HL-60 (cell line): ENCODE results near the gene COL9A1.

Experiments used
- DNase-seq, 2 experiments: peaks; one replicate each; pipeline ENCODE4 v3.0.0-alpha.2; 2010 to 2020; ENCODE audit warnings: low read depth in 1 of 2, low spot score in 1 of 2
- H3K27ac ChIP-seq: fragments of 250-450 bp; sonication (Bioruptor Pico); replicated peaks from 2 replicates; pipeline ENCODE4 v1.5.1; 2020; ENCODE audit warnings: mild to moderate bottlenecking, moderate library complexity
- H3K27me3 ChIP-seq: fragments of 250-450 bp; sonication (Bioruptor Pico); 2 replicates; pipeline ENCODE4 v1.5.1; 2021; ENCODE audit warnings: mild to moderate bottlenecking, moderate library complexity; ENCODE audit not compliant: insufficient read depth, poor library complexity, severe bottlenecking
- H3K4me3 ChIP-seq: replicated peaks from 2 replicates; pipeline ENCODE4 v1.5.1; 2011; ENCODE audit warnings: mild to moderate bottlenecking, control low read depth, low read length; ENCODE audit not compliant: insufficient read depth
- GABPA ChIP-seq: IDR thresholded peaks from 2 replicates; pipeline ENCODE4 v1.6.1; 2012; ENCODE audit warnings: low read depth
- POLR2AphosphoS5 ChIP-seq: IDR thresholded peaks from 2 replicates; pipeline ENCODE4 v1.6.1; 2012; ENCODE audit warnings: low read depth
- SPI1 ChIP-seq: IDR thresholded peaks from 2 replicates; pipeline ENCODE4 v1.6.1; 2012; ENCODE audit warnings: low read depth, mild to moderate bottlenecking, borderline replicate concordance
- TF ChIP-seq, protein P1 (sequence below): IDR thresholded peaks from 2 replicates; pipeline ENCODE4 v1.6.1; 2012; ENCODE audit warnings: low read depth; ENCODE audit not compliant: insufficient replicate concordance
- TF ChIP-seq, protein P2 (sequence below): IDR thresholded peaks from one replicate; pipeline ENCODE4 v1.5.1; 2011; ENCODE audit warnings: low read length, control low read depth, inconsistent platforms; ENCODE audit not compliant: insufficient read depth

The COL9A1 gene

DNA sequence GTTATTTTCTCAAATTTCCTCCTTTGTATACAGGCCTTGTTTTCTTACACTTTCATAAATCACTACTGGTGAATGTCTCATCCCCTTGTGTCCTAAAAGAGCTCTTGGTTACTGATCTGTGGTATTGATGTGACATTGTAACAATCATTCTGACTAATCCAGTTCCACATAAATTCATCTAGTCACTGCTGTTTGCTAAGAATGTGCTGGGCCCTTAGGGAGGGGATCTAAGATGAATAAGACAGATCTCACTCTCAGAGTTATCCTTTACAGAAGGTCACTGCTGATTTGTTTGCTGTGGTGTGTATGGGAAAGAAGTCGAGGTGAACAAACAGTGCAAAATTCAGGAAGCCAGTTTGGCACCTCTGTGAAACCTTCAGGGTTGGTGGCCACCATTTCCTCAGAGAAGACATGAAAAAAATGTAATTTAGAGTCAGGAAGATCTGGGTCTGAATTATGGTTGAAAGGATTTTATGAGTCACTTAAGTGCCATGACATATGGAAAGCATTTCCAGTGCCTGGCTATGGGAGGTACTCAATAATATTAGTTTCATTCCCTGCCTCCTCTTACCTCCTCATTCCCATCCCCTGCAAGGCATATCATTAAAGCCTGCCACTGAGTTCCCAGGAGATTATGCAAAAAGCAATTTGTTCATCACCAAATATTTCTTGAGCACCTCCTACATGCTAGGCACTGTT is 121.8 kb downstream of the COL9A1 start:
- no peak for DNase-seq
- Histone ChIP-seq H3K27me3 (no peaks in the 10 kb centered on the region), H3K27ac (no peak overlapping the region), H3K4me3 (no peak overlapping the region)
- TF ChIP-seq POLR2AphosphoS5: no peak

DNA sequence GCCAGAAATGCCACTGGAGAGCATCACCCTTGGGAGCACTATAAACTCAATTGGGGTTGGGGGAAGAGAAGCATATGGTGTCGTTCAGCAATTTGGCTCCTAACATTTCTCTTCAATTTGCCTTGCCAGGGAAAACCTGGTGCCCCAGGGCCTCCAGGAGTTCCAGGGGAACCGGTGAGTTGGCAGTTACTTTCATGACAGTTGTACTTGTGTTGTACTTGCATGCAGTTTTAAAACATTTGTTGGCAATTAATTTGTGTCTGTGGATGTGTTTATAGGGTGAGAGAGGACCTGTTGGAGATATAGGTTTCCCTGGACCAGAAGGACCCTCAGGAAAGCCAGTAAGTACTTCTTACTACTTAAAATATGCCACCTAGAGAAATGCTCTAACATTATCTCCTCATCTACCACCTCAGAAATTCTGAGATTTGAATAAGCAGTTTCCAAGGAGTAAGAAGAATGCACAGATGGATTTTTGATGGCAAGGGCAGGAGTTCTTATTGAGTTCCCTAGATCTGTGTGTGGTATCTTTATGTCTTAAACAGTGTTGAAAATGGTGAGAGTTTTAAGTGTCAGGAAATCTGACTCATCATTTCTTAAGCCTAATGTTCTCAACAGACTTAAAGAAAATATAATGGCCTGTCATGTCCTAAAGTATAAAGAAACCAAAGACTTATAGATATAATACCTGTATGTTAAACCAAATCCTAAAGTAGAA is 122.5 kb downstream of the COL9A1 start:
- Histone ChIP-seq H3K27ac (no peak overlapping the region), H3K4me3 (no peak overlapping the region), H3K27me3 (no peaks in the 10 kb centered on the region)
- no peak for DNase-seq
- no peak for TF ChIP-seq GABPA
- TF ChIP-seq SPI1: no peak
- TF ChIP-seq, protein P1, sequence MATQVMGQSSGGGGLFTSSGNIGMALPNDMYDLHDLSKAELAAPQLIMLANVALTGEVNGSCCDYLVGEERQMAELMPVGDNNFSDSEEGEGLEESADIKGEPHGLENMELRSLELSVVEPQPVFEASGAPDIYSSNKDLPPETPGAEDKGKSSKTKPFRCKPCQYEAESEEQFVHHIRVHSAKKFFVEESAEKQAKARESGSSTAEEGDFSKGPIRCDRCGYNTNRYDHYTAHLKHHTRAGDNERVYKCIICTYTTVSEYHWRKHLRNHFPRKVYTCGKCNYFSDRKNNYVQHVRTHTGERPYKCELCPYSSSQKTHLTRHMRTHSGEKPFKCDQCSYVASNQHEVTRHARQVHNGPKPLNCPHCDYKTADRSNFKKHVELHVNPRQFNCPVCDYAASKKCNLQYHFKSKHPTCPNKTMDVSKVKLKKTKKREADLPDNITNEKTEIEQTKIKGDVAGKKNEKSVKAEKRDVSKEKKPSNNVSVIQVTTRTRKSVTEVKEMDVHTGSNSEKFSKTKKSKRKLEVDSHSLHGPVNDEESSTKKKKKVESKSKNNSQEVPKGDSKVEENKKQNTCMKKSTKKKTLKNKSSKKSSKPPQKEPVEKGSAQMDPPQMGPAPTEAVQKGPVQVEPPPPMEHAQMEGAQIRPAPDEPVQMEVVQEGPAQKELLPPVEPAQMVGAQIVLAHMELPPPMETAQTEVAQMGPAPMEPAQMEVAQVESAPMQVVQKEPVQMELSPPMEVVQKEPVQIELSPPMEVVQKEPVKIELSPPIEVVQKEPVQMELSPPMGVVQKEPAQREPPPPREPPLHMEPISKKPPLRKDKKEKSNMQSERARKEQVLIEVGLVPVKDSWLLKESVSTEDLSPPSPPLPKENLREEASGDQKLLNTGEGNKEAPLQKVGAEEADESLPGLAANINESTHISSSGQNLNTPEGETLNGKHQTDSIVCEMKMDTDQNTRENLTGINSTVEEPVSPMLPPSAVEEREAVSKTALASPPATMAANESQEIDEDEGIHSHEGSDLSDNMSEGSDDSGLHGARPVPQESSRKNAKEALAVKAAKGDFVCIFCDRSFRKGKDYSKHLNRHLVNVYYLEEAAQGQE: no peak
- TF ChIP-seq, protein P2, sequence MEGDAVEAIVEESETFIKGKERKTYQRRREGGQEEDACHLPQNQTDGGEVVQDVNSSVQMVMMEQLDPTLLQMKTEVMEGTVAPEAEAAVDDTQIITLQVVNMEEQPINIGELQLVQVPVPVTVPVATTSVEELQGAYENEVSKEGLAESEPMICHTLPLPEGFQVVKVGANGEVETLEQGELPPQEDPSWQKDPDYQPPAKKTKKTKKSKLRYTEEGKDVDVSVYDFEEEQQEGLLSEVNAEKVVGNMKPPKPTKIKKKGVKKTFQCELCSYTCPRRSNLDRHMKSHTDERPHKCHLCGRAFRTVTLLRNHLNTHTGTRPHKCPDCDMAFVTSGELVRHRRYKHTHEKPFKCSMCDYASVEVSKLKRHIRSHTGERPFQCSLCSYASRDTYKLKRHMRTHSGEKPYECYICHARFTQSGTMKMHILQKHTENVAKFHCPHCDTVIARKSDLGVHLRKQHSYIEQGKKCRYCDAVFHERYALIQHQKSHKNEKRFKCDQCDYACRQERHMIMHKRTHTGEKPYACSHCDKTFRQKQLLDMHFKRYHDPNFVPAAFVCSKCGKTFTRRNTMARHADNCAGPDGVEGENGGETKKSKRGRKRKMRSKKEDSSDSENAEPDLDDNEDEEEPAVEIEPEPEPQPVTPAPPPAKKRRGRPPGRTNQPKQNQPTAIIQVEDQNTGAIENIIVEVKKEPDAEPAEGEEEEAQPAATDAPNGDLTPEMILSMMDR: no peak
- no peak for TF ChIP-seq POLR2AphosphoS5

DNA sequence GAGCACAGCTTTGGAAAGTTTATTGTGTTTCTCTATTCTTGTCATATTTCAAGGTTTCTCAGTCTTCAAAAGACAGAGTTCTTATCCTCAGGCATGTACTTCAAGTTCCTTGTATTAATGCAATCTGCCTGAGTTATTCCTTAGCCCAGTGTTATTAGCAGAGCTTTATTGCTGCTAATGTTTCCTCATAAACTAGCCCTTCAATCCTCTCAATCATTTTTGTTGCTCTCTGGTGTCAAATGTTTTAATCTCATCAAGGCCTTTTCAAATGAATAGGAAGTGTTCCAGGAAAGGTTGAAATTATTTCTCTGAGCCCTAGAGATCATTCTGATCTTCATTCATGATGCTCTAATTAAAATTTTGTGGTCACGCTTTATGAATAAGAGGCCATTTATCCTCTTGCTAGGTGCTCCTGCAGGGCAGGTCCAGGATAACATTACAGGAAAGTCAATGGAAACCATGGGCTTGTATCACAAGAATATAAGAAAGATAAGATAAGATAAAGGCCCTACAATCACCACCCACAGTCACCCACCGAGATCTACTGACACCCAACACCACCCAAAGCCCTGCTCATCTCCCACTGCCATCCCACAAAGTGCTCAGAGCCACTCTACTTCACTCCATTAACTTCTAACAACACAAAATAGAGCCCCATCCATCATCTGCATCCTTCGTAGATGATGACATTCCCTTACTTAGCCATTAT is 125.9 kb downstream of the COL9A1 start:
- no peak for DNase-seq
- no peak overlapping the region for H3K4me3 ChIP-seq
- H3K27me3 ChIP-seq: no peaks in the 10 kb centered on the region
- H3K27ac ChIP-seq: no peak overlapping the region
- TF ChIP-seq POLR2AphosphoS5: no peak
- TF ChIP-seq GABPA: no peak
- TF ChIP-seq SPI1: no peak
- TF ChIP-seq, protein P1: no peak
- TF ChIP-seq, protein P2: no peak

DNA sequence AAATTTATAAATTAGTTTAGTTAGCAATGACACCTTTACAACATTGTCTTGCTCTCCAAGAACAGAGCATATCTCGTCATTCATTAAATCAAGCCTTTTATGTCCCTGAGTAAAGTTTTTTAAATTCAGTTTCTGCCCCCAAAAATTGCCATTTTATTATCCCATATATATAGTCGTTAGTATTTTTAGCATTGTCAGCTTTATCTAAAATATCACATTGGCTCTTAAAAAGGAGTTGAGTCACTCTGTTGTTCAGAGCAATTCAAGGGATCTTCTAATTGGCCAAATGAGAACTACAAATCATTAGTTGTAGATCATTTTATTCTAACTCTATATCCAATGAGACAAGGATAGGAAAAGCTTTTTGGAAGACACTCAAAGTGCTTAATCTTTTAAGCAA is 127.1 kb downstream of the COL9A1 start:
- peaks cover 4% of the 10 kb centered on the region for H3K27me3 ChIP-seq
- TF ChIP-seq POLR2AphosphoS5 (no peak), GABPA (no peak), SPI1 (no peak)
- TF ChIP-seq, protein P1: no peak
- TF ChIP-seq, protein P2: no peak
- H3K4me3 ChIP-seq: no peak overlapping the region
- H3K27ac ChIP-seq: no peak overlapping the region
- DNase-seq: no peak
